Activated CD4-positive, alpha-beta T cell treated with anti-CD3 and anti-CD28 coated beads for 24 hours (primary cell): ENCODE measurements around the gene MLLT1.

Experiments
- DNase-seq, 2 donors: peaks; one replicate each; pipeline ENCODE4 v3.0.0-alpha.2; 2020; ENCODE audit warnings: low read depth in 2 of 2

The MLLT1 gene

DNA sequence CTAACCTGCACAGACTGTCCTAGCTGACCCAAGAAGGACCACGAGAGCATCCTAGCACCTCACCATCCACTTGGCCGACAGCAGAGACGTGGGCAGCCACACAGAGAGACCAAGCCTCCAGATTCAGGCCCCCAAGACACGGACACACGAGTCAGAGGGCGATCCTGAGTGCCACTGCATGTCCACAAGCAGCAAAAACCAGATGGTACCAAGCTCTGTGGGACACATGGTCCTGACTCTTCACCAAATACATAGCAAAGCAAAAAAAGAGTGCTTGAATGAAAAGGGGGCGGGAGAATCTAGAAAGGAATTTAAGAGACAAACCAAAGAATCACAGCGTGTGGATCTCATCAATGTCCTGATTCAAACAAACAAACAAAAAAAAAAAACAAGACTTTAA, 45.2 kb downstream of the MLLT1 start:
- no peak for DNase-seq

DNA sequence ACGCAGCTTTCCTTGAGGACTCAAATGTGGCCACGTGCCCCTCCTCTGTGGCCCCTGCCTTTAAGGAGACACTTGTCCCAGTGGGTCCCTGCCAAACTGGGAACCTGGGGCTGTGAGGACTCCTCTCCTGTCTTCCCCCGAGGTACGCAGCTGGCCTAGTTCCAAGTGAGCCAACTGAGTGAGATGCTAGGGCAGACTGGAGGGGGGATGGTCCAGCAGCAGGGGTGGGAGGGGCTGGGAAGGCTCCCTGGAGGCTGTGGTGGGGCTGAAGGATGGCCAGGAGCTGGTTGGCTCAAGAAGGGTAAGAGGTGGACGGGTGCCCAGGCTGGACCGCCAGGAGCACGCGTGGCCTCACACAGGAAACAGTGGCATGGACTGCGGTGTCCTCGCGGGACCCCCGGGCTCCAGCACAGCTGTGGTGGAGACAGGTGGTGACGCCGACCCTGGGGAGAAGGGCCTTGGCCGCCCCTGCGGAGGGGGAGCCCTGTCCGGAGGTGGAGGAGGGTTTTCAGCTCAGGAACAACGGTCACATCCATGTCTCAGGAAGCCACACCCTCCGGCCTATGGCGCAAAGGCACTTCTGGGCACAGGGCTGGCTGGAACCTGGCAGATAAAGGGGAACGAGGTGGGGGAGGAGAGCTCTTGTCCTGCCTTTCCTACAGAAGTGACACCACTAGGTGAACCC, 45.8 kb downstream of the MLLT1 start:
- no peak for DNase-seq

DNA sequence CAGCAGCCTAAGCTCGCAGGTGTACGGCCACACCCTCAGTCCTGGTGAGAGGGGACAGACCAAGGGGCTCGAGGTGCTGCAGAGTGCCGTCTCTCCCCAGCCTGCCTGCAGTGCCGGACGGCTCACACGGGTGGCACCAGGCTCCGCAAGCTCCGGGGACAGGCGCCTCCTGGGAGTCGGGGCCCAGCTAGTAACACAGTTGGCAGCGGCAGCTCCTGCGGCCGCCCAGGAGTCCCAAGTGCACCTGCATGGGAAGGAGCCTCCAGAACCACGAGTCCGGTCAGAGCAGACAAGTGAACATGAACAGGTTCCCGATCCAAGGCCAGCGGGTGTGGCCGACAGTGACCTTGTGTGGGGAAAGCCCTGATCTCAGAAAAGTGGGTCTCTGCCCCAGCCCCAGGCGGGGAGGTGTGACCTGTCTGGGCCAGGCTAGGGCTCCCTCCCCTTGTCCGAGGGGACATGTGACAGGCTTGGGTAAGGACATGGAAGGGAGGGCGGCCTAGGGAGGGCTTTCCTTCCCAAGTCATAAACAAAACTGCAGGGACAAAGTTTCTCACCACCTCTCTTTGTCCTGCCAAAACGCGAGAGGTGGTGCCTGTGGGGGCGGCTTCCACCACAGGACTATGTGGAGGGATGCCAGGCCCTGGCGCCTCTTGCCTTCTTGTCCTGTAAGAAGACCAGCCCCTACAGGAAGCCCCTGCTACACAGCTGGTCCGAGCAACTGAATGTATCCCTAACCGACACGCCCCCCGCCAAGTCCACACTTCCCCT, 46.5 kb downstream of the MLLT1 start:
- no peak for DNase-seq

DNA sequence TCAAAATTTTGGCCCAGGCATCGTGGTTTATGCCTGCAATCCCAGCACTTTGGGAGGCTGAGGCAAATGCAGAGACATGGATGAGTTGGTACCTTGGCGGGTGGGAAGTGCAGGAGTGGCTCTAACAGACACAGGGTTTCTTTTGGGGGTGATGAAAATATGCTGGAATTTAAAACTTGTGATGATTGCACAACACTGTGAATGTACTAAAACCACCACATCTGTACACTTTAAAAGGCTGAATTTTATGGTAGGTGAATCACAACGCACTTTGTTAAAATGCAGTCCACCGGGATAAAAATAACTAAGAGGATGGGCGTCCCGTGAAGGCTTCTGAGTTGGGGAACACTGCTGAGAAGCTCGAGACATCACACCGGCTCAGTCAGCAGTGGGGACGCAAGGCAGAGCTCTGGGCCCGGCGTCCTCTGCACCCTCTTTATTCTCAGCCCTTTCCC, 47.1 kb downstream of the MLLT1 start:
- DNase-seq = no peak

DNA sequence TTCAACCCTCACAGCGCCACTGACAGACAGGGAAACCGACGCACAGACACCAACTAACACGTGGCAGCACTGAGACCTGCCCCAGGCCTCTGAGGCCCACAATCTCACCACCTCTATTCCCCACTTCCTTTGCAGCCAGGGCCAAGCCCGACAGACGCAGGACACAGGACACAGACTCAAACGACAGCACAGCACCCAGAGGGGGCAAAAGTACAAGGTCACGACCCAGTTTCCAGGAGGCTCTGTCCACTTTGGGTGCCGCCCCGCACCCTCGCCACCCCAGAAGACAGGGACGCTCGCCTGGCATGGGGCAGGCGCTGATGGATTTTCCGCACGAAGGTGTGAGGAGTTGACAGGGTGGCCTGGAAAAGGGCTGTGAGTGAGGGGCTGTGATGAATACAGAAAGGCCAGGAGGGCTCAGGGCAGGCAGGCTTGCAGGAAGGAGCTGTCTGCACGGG, 48.8 kb downstream of the MLLT1 start:
- no peak for DNase-seq

DNA sequence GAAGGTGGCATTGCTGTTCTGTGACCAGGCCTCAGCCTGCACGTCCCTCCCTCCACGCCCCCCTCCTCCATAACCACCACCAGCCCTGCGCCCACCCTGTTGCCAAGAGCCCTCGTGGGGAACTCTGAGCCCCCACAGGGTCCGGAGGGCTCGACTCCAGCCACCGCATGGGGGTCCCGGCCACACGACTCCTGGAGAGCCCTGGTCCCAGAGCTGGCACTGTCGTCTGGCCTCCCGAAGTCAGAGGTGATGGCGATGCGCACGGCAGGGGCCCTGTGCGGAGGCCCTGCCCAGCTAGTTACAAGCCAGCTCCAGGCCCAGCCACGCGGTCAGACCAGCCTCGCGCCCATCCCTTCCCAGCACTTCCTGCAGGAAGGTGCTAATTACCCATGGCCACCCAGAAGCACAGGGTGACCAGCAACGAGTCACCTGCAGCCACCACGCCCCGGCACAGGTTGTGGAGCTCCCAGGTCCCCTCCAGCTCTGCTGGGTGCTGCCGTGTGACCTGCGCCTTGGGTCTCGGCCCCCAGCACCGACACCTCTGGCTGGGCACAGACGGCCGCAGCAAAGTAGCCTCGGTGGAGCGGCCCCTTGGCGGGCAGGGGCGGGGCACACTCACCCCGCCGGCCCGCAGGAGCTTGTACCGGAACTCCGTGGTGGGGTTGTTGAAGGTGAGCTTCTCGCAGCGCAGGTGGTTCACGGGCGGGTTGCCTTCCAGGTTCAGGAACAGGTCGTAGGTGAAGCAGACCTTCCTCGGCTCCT, 49.6 kb downstream of the MLLT1 start:
- DNase-seq = no peak

DNA sequence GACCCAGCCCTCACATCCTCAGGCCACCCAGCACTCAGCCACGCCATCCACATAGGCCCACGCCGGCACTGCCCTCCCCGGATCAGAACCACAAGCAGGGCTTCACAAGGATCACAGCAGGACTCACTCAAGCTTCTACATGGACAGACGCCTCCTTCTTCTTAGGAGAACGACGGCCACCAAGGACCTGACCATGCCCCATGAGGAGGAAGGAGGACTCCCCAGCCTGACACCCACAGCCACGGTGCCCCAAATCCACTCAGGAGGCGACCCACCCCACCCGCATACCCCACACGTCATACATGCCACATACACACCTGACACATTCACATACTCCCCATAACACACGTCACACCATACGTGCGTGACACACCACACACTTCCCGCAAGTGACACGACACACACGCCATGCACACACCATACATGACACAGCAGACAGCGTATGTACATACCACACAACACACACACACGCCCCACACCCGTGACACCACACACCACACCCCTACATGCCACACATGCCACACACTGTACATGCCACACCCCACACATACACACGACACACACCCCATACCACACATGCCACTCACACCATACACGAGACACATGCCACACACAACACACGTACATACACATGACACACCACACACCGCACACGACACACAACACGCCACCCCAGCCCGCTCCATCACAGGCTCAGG, 50.4 kb downstream of the MLLT1 start:
- DNase-seq = no peak

DNA sequence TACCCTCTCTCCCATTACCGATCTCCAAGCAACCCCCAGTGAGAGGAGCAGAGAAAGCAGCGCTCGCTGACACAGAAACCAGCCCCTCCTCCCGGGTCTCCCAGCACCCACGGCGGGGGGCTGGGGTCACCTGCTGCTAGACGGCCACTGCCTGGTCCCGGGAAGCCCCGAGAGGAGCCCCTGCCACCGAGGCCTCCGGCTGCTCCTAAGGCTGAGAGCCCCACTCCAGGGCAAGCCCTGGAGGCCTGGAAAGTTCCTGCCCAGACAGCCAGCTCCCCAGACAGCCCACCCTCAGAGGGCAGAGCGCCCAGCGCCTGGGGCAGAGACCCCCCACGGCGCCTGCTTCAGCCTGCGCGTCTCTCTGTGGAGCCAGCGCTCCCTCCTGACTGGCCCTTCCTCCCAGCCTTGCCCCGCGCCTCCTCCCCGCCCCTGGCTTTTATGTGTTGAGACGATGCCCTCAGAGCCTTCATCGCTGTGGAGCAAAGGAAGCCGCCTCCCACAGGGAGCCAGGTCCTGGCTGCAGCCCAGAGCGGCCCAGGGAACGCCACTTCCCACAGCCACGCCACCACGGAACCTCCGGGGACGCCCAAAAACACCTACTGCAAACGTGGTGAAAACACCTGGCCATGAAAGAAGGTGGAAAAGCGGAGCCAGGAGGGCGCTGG, 51.1 kb downstream of the MLLT1 start:
- DNase-seq = no peak

DNA sequence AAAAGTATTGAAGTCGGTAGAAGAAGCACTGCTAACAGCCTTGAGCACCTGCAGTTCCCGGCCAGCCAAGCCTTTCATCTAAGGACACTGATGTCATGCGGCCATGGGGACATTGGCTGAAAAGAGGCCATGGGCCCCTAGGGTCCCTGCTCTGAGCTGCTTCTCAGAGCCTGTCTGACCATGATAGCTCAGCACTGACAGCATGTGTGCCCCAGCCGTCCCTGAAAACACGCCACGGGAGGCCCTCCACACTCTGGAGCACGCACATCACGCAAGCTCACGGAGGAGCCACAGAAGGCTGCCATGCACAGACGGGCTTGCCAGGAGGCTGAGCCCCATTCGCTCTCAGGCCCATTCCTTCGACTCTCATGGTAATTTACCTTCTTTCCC, 51.8 kb downstream of the MLLT1 start:
- DNase-seq = no peak

DNA sequence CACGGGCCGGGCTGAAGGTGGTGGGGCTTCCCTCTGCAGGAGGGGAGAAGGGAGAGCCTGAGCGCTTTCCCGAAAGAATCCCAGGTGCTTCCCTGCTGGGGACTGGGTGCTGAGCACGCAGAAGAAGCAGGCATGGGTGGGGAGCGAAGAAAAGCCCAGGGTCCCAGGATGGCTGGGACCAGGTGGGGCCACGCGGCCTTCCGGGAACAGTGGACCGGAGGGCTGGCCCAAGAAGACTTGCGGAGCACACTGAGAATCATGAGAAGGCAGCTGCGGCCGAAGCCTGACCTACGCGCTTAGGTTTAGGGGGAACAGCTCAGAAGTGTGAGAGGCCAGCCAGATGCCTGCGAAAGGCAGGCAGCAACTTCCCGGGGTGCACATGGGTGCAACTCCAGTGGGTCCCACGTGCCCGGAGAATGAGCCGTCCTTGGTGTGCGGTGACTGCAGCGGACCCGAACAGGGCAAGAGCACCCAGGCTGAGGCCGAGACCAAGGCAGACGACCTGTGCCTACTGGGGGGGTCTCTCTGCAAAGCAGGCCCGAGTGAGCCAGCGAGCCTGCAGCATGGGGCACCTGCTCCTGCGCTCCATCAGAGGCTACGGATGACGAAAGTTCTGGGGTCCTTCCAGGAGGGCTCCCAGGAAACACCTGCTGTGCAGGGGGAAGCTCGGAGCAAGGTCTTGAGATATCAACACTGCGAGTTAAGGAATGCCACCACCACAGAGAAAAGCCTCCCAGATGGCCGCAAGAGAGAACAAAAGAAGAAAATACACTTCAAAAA, 52.4 kb downstream of the MLLT1 start:
- DNase-seq = no peak

DNA sequence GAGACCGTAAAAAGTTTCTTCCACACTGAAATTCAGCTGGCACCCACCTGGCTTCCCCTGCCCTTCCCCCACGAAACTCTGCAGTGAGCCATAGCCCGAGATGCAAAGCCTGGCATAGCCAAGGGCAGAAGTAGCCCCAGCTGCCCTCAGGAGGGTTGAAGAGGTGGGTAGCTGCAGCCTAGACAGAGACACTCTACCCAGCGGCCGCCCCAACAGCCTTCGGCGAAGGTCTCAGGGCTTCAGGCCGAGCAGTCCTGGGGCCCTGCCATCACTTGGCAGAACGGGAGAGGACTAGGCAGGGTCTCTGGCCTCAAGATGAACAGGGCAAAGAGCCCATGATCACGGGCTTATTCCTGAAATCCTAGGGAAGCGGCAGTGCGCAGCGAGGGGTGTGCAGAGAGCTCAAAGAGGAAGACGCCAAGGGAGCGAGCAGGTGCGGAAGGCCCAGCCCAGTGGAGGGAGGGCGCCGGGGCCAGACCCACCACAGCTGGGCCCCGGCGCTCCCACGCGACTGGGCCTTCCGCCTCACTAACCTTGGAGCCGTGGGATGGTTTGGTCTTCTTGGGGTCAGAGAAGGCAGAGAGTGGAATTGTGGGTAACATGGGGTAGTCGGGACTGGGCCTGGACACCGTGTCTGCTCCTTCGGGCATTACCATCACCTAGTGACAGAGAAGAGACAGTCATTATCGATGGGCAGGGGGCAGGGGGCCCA, 53.2 kb downstream of the MLLT1 start:
- DNase-seq = no peak

DNA sequence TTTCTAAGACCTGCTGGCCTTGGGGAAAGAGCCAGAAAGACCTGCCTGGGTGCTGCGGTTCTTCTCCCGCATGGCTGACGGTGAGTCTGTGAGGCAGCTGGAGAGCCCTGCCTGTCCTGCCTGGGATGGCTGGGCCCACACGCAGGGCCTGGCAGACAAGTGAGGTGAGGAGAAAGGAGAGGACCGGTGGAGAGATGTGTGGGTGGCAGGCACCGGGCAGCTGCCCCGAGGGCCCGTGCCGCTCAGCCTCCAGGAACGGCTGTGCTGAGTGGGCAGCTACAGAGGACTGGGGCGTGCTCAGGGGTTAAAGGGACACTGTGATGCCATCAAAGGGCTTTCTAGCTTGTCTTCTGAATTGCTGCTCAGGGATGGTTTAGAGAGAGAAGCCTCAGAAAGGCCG, 53.8 kb downstream of the MLLT1 start:
- DNase-seq = no peak

DNA sequence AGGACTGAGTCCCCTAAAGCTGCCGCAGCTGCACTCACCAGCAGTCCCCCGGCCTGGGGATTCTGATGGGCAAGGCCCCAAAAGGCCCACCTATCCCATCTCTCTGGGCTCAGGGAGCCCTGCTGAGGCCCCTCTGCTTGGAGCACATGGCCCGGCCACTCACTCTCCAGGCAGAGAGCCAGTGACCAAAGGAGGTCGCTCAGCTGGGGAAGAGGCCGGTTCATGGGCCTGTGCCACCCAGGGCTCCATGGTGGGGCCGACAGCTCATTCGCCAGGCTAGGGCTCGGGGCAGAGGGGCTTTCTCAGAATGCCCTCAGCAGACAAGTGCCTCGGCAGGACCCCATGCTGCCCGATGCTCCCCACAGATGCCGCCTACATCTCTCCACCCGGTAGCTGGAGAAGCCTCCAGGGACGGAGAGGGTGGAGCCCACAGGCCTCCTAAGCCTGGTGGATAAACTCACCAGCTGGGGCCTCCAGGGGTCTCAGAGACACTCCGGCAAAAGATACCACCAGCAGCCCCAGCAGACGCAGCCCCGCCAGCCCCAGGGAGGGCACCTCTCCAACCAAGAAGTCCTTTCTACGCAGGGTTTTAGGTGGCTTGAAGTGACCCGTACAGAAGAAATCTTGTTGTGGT, 54.4 kb downstream of the MLLT1 start:
- DNase-seq = no peak

DNA sequence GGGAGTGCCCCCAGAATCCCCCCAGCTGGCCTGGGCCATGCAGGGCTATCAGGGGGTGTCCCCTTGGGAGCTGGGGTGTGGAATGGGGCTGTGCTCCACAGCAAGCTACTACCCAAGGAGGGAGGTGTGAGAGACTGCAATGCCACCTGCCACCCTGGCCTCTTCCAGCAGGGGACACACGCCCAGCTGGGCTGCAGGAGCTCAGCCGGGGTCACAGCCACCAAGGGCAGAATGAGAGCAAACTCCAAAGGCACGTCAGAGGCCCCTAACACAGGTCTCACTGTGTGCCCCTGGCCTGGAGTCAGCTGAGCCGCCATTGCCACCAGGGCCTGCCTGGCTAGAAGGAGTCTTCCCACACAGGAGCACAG, 55.5 kb downstream of the MLLT1 start:
- no peak for DNase-seq

DNA sequence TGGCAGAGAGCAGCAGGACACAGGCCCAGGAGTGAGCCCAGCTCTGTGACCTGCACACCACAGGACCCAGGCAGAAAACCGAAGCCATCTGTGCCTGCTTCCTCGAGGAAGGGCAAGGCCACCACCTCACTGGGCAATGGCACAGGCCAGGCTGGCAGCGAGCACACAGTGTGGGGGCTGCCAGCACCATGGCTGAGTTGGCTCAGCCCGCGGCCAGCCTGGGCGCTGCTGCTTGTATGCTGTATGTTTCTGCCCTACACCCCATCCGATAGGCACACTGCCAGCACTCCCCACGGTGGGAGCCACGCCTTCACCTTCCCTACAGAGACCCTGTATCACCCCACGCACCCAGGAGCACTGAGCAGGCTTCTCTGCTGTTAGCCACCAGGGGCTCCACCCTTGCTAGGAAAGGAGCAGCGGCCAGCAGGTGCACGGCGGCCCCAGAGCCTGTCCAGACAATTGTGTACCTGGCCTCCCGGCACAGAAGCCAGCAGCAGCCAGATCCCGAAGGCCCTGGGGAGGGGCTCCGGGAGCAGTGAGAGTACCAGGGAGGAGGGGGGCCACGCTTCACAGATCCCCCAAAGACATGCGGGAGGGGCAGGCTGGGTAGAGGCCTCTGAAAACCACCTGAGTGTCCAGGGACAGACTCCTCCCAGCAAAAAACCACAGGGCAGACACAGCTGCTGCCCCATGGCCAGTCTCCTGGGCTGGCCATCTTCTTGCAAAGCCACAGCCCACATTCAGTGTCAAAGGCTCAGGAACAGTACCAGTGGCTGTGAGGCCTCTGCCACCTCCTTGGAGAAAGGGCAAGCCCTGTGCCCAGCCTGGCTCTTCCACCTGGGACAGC, 56.1 kb downstream of the MLLT1 start:
- DNase-seq = no peak

DNA sequence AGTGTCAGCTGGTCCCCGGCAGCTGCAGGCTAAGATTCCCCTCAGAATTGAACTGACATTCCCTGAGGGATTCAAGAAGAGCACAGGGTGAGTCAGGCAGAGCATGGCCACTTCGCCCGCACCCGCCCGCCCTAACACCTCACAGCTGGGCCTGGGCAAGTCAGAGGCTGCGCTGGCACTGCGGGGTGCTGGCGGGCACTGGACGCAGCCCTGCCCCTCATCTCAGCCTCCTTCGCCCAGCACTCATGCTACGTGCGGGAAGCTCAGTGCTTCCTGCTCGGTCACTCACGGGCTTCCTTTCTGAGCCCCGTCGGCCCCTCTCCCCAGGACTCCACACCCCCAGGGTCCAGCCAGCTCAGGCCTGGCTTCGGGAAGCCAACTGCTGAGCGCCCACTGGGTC, 56.9 kb downstream of the MLLT1 start:
- DNase-seq = no peak

DNA sequence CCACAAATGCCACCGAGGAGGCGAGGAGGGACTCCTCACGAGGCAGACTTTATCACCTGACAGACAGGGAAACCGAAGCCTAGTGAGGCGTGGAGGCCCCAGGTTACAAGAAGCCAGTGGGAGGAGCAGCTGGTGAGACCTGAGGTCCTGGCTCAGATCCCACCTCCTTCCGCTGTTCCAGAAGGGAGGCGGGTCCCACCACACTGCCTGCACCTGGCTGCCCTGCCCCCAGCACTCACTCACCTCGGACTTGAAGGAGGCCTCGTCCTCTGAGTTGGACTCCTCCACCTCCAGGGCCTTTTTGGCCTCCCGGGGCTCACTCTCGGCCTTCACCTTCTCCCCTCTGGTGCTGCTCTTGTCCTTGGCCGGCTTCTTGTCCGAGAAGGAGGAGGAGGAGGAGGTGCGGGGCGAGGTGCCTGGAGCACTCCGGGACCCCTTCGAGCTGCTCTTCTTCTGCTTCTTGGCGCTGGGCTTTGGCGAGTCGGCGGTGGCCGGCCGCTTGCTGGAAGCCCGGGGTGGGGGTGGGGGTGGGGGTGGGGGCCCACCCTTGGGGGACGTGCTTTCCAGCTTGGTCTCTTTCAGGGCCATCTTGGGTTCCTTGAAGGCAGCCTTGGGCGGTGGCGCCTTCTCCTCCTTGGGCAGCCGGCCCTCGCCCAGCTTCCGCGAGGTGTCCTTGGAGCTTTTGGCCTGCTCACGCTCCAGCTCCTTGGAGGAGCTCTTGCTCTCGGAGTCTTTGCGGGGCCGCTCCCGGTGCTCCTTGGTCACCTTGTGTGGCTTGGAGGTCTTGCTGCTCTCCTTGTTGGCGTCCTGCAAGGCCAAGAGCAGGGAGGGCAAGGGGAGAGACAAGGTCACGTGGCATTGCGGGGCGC, 57.7 kb downstream of the MLLT1 start:
- DNase-seq = no peak
